A673 (cell line): Measurements from ENCODE around the gene CHMP1B. TPM values are rescaled to one million over a fixed set of nuclear protein-coding genes. Genes with fewer than 3 reads are reported as not detected.

Experiments used
- BruUV-seq: library from RNA; stranded (reverse); fragments of 400-500 nt; replicated peaks from 2 replicates; lab custom pipeline; 2021; lab: Mats Ljungman, UMichigan
- CTCF ChIA-PET: fragments of 300-600 bp; sonication (Branson Sonifier 250); formaldehyde crosslinking; loops from one replicate; lab custom pipeline; 2022; ENCODE audit warnings: antibody characterized with exemption; lab: Charles Lee
- POLR2A ChIA-PET: fragments of 300-600 bp; sonication (Branson Sonifier 250); formaldehyde crosslinking; loops from one replicate; lab custom pipeline; 2022; ENCODE audit warnings: antibody characterized with exemption; ENCODE audit not compliant: low non-redundant PET; lab: Charles Lee
- DNase-seq: peaks from one replicate; pipeline ENCODE4 v3.0.0-alpha.2; 2015; ENCODE audit warnings: low spot score
- H3K27ac ChIP-seq: fragments of 200-600 bp; sonication (generic); 2 replicates; pipeline ENCODE4 v1.5.1; 2016; ENCODE audit warnings: mixed run types, low read depth, mild to moderate bottlenecking, mixed read lengths, antibody characterized with exemption, low read length; ENCODE audit not compliant: poor library complexity, severe bottlenecking
- H3K27me3 ChIP-seq: fragments of 200-600 bp; sonication (generic); replicated peaks from 2 replicates; pipeline ENCODE4 v1.6.1; 2017; ENCODE audit warnings: mixed run types, low read depth, mild to moderate bottlenecking, mixed read lengths, antibody characterized with exemption, low read length; ENCODE audit not compliant: insufficient read depth, poor library complexity
- H3K36me3 ChIP-seq: fragments of 200-600 bp; sonication (generic); 2 replicates; pipeline ENCODE4 v1.6.1; 2016; ENCODE audit warnings: mixed run types, mild to moderate bottlenecking, mixed read lengths, antibody characterized with exemption, low read length; ENCODE audit not compliant: insufficient read depth, poor library complexity, severe bottlenecking
- H3K4me1 ChIP-seq: fragments of 200-600 bp; sonication (generic); 2 replicates; pipeline ENCODE4 v1.6.1; 2017; ENCODE audit warnings: mixed run types, mild to moderate bottlenecking, mixed read lengths, antibody characterized with exemption, low read length; ENCODE audit not compliant: insufficient read depth, poor library complexity, severe bottlenecking
- H3K4me3 ChIP-seq: fragments of 200-600 bp; sonication (generic); 2 replicates; pipeline ENCODE4 v1.5.1; 2016; ENCODE audit warnings: low read depth, mixed run types, mild to moderate bottlenecking, mixed read lengths, low read length; ENCODE audit not compliant: poor library complexity, severe bottlenecking
- H3K9me3 ChIP-seq: fragments of 200-600 bp; sonication (generic); 2 replicates; pipeline ENCODE4 v1.6.1; 2016; ENCODE audit warnings: mixed run types, low read depth, mild to moderate bottlenecking, mixed read lengths, antibody characterized with exemption, low read length; ENCODE audit not compliant: poor library complexity, severe bottlenecking
- EZH2 ChIP-seq: fragments of 200-600 bp; sonication (generic); IDR thresholded peaks from 2 replicates; pipeline ENCODE4 v1.6.1; 2017; ENCODE audit warnings: borderline replicate concordance, low read depth, mild to moderate bottlenecking, mixed read lengths, antibody characterized with exemption, low read length; ENCODE audit not compliant: poor library complexity, severe bottlenecking
- intact Hi-C: fragments of 100-400 bp; cut with micrococcal nuclease; formaldehyde crosslinking; loops from one replicate; pipeline ENCODE4 v1.10.0; 2022; ENCODE audit not compliant: unreplicated experiment
- total RNA-seq: library from RNA; stranded (reverse); gene quantifications from 2 replicates; pipeline ENCODE4 v1.2.3, GENCODE V29; 2021
- TF ChIP-seq, protein P1 (sequence below): fragments of 300-800, 200-600 bp; sonication (generic); conservative IDR thresholded peaks from 2 replicates; pipeline ENCODE4 v1.5.1; 2017; ENCODE audit warnings: low read depth, mild to moderate bottlenecking, antibody characterized with exemption, low read length, moderate library complexity, mixed read lengths

CHMP1B gene
- total RNA-seq, 1 experiment from 2014 or later = 17.1 TPM

- H3K4me1 ChIP-seq = no peaks in the 10 kb centered on the region
- H3K36me3 ChIP-seq = no peaks in the 10 kb centered on the region
- TF ChIP-seq EZH2 = no peak
- TF ChIP-seq, protein P1, sequence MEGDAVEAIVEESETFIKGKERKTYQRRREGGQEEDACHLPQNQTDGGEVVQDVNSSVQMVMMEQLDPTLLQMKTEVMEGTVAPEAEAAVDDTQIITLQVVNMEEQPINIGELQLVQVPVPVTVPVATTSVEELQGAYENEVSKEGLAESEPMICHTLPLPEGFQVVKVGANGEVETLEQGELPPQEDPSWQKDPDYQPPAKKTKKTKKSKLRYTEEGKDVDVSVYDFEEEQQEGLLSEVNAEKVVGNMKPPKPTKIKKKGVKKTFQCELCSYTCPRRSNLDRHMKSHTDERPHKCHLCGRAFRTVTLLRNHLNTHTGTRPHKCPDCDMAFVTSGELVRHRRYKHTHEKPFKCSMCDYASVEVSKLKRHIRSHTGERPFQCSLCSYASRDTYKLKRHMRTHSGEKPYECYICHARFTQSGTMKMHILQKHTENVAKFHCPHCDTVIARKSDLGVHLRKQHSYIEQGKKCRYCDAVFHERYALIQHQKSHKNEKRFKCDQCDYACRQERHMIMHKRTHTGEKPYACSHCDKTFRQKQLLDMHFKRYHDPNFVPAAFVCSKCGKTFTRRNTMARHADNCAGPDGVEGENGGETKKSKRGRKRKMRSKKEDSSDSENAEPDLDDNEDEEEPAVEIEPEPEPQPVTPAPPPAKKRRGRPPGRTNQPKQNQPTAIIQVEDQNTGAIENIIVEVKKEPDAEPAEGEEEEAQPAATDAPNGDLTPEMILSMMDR = no peak
- H3K4me3 ChIP-seq = no peak overlapping the region
- no TSS peak for BruUV-seq
- no peaks in the 10 kb centered on the region for H3K9me3 ChIP-seq
- H3K27ac ChIP-seq = no peak overlapping the region
- DNase-seq = no peak
- POLR2A ChIA-PET = no interaction called here
- H3K27me3 ChIP-seq = peaks cover 22% of the 10 kb centered on the region
- CTCF ChIA-PET = no interaction called here
- intact Hi-C loops = no loop called here
Observed at GRCh38 chr18:11817229-11817628, 34.0 kb upstream of the CHMP1B start.

DNA sequence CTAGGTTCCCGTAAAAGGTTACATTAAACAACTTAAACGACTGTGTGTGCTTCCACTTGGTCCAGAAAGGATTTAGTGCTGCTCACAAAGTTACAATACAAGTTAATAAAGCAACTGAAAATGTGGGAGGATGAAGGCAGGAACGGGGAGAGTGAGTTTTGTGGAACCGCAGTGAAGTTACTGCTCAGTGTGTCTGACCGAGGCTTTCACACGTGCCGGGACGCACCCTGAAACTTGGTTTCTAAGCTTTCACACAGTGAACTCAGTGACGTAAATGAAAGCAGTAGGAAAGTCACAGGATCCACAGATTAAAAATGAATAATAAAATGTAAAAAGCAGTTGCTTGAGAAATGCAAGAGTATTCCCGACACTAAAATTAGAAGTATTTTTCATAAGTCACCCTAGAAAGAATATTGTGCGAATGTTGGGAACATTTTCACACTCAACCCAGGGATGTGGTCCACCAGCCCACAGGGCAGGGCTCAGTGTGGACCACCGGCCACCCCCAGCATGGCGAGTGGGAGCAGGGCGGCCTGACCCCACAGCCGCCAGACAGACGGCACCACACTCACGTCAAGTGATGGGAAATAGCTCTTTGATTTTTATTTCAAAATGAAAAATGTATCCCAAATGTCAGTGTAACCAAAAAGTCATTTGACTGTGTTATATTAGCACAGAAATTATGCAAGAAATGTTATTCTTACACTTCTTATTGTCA lies 32.6 kb upstream of the CHMP1B start:
- H3K4me3 ChIP-seq = no peak overlapping the region
- ChIA-PET POLR2A (no interaction called here), CTCF (no interaction called here)
- no peak overlapping the region for H3K27ac ChIP-seq
- intact Hi-C loops = no loop called here
- H3K27me3 ChIP-seq = peaks cover 22% of the 10 kb centered on the region
- DNase-seq = no peak
- TF ChIP-seq EZH2 = no peak
- TF ChIP-seq, protein P1 = no peak
- no peaks in the 10 kb centered on the region for H3K9me3 ChIP-seq
- H3K4me1 ChIP-seq = no peaks in the 10 kb centered on the region
- no TSS peak for BruUV-seq
- H3K36me3 ChIP-seq = no peaks in the 10 kb centered on the region

GRCh38 chr18:11819938-11820337 lies 31.3 kb upstream of the CHMP1B start:
- no peaks in the 10 kb centered on the region for H3K9me3 ChIP-seq
- CTCF ChIA-PET = no interaction called here

More at GRCh38 chr18:11819938-11820337, 31.3 kb upstream of the CHMP1B start:
- Histone ChIP-seq H3K4me1 (no peaks in the 10 kb centered on the region), H3K27me3 (peaks cover 22% of the 10 kb centered on the region), H3K4me3 (no peak overlapping the region), H3K36me3 (no peaks in the 10 kb centered on the region), H3K27ac (no peak overlapping the region)
- intact Hi-C loops = no loop called here
- no peak for DNase-seq
- no peak for TF ChIP-seq EZH2
- TF ChIP-seq, protein P1 = no peak
- POLR2A ChIA-PET = no interaction called here
- BruUV-seq = no TSS peak
